HepG2 (cell line): Measurements from ENCODE around the gene DNAJC5. TPM values are rescaled to one million over a fixed set of nuclear protein-coding genes. Genes with fewer than 3 reads are reported as not detected.

Source experiments
- AHR ChIP-seq: IDR thresholded peaks from 2 replicates; pipeline ENCODE4 v1.6.1; 2018; ENCODE audit warnings: missing genetic modification reagents, missing compliant biosample characterization
- ARID5B ChIP-seq: IDR thresholded peaks from 2 replicates; pipeline ENCODE4 v1.4.0; 2020; ENCODE audit warnings: mild to moderate bottlenecking, missing genetic modification reagents
- ATF1 ChIP-seq: IDR thresholded peaks from 2 replicates; pipeline ENCODE4 v1.6.1; 2016; ENCODE audit warnings: mild to moderate bottlenecking, control low read depth
- ATF7-NPFF ChIP-seq: sonication (generic); formaldehyde crosslinking; IDR thresholded peaks from 2 replicates; pipeline ENCODE4 v1.8.1; 2023; ENCODE audit warnings: mild to moderate bottlenecking, low read depth, missing genetic modification reagents, moderate library complexity
- CHD4 ChIP-seq: fragments of 200-600 bp; sonication (generic); IDR thresholded peaks from 2 replicates; pipeline ENCODE4 v1.7.0; 2017; ENCODE audit warnings: mild to moderate bottlenecking, low read length, borderline replicate concordance
- FOXA1 ChIP-seq, 2 experiments: fragments of 450-650 bp in 1 of 2; sonication (generic) in 1 of 2; formaldehyde crosslinking in 1 of 2; IDR thresholded peaks; 2 replicates each; pipeline versions ENCODE4 v1.4.0 to v1.6.1; 2016 to 2020; ENCODE audit warnings: missing genetic modification reagents in 1 of 2
- HDAC2 ChIP-seq: sonication (generic); formaldehyde crosslinking; IDR thresholded peaks from 2 replicates; pipeline ENCODE4 v1.4.0; 2020; ENCODE audit warnings: missing genetic modification reagents
- HNF4G ChIP-seq, 2 experiments: sonication (generic) in 1 of 2; formaldehyde crosslinking in 1 of 2; IDR thresholded peaks; 2 replicates each; pipeline versions ENCODE4 v1.4.0 to v1.6.1; 2011 to 2020; ENCODE audit warnings: borderline replicate concordance in 2 of 2, low read depth in 2 of 2, mild to moderate bottlenecking in 2 of 2, low read length in 1 of 2, missing genetic modification reagents in 1 of 2, moderate library complexity in 1 of 2
- IRF2 ChIP-seq: IDR thresholded peaks from 2 replicates; pipeline ENCODE4 v1.6.1; 2018; ENCODE audit warnings: missing genetic modification reagents, missing compliant biosample characterization
- IRF9 ChIP-seq: sonication (generic); formaldehyde crosslinking; IDR thresholded peaks from 2 replicates; pipeline ENCODE4 v1.8.0; 2022; ENCODE audit warnings: missing genetic modification reagents, mild to moderate bottlenecking, borderline replicate concordance
- NCOA2 ChIP-seq: sonication (generic); formaldehyde crosslinking; IDR thresholded peaks from 2 replicates; pipeline ENCODE4 v1.8.0; 2022; ENCODE audit warnings: inconsistent platforms
- PPARG ChIP-seq: conservative IDR thresholded peaks from 2 replicates; pipeline ENCODE4 v1.6.1; 2016; ENCODE audit warnings: missing biosample characterization, missing genetic modification reagents
- RNF2 ChIP-seq: fragments of 450-650 bp; conservative IDR thresholded peaks from 2 replicates; pipeline ENCODE4 v1.6.1; 2016; ENCODE audit warnings: low read depth
- ZNF33B ChIP-seq: sonication (generic); formaldehyde crosslinking; IDR thresholded peaks from 2 replicates; pipeline ENCODE4 v1.5.1; 2020; ENCODE audit warnings: mild to moderate bottlenecking, missing genetic modification reagents
- ZNF446 ChIP-seq: sonication (generic); formaldehyde crosslinking; IDR thresholded peaks from 2 replicates; pipeline ENCODE4 v1.5.0; 2020; ENCODE audit warnings: mild to moderate bottlenecking, missing genetic modification reagents
- ZNF703 ChIP-seq: sonication (generic); formaldehyde crosslinking; IDR thresholded peaks from 2 replicates; pipeline ENCODE4 v1.5.1; 2020; ENCODE audit warnings: missing genetic modification reagents, mild to moderate bottlenecking, moderate library complexity, borderline replicate concordance
- ZNF724P ChIP-seq: sonication (generic); formaldehyde crosslinking; IDR thresholded peaks from 2 replicates; pipeline ENCODE4 v1.8.0; 2022; ENCODE audit warnings: missing genetic modification reagents, borderline replicate concordance
- ZNF737 ChIP-seq: sonication (generic); formaldehyde crosslinking; IDR thresholded peaks from 2 replicates; pipeline ENCODE4 v1.5.0; 2020; ENCODE audit warnings: missing genetic modification reagents, mild to moderate bottlenecking, borderline replicate concordance
- ZNF83 ChIP-seq: sonication (generic); formaldehyde crosslinking; IDR thresholded peaks from 2 replicates; pipeline ENCODE4 v1.4.0; 2020; ENCODE audit warnings: missing genetic modification reagents, mild to moderate bottlenecking, borderline replicate concordance
- ZNF850 ChIP-seq: sonication (generic); formaldehyde crosslinking; conservative IDR thresholded peaks from 2 replicates; pipeline ENCODE4 v1.9.0; 2021; ENCODE audit warnings: mild to moderate bottlenecking, missing genetic modification reagents
- ZZZ3 ChIP-seq: sonication (generic); formaldehyde crosslinking; IDR thresholded peaks from 2 replicates; pipeline ENCODE4 v1.4.0; 2020; ENCODE audit warnings: missing genetic modification reagents, mild to moderate bottlenecking, borderline replicate concordance
- polyA plus RNA-seq, 8 experiments: library from polyadenylated mRNA; depleted of rRNA in 3 of 8; stranded (reverse) in 7 of 8; unstranded in 1 of 8; fragments of >200 nt; fragmentation: Illumina TruSeq in 4 of 8; extraction: Trizol in 4 of 8; gene quantifications; 2 replicates each; pipeline versions ENCODE4 v1.2.1 to v1.2.3, GENCODE V29; 2011 to 2016; ENCODE audit warnings: low read depth in 4 of 8, missing spikeins in 1 of 8, mixed read lengths in 1 of 8; ENCODE audit not compliant: insufficient read depth in 1 of 8
- total RNA-seq, 5 experiments: library from RNA; depleted of rRNA; stranded (reverse); fragments of >200 nt; fragmentation: Illumina TruSeq; extraction: Trizol; gene quantifications; 2 replicates each; pipeline ENCODE4 v1.2.3, GENCODE V29; 2016; ENCODE audit warnings: low read depth in 1 of 5
- TF ChIP-seq, protein P1 (sequence below): sonication (generic); formaldehyde crosslinking; IDR thresholded peaks from 2 replicates; pipeline ENCODE4 v1.4.0; 2020; ENCODE audit warnings: missing genetic modification reagents

Gene DNAJC5
- total and polyA plus RNA-seq, 2 of the 13 experiments (the other 11 are each of a cell fraction or from before 2014, with no cell fraction given), result 42.8 to 64.5 TPM

GRCh38 chr20:63969838-63970713 is 75.2 kb downstream of the DNAJC5 start, which contains the start of gene ZNF512B (continued):
- TF ChIP-seq ARID5B (CRISPR knock-in tag) (no peak; the same call in 1 of the 2 replicates), IRF2 (no peak), IRF9 (CRISPR knock-in tag) (0 out of 2 replicates have a peak, but pooled peaks have one; percentile 41), ZNF737 (CRISPR knock-in tag) (no peak), ZZZ3 (CRISPR knock-in tag) (0 out of 2 replicates have a peak, but pooled peaks have one; percentile 48), ZNF850 (CRISPR knock-in tag) (no peak), ZNF703 (CRISPR knock-in tag) (no peak), AHR (CRISPR knock-in tag) (no peak), PPARG (CRISPR knock-in tag) (0 out of 2 replicates have a peak, but pooled peaks have one; percentile 18), RNF2 (no peak), ZNF724P (no peak), ZNF83 (CRISPR knock-in tag) (0 out of 2 replicates have a peak, but pooled peaks have one; percentile 19), HNF4G (IDR thresholded peaks at IDR 0.05; ENCODE audit: borderline replicate concordance, low read depth, low read length) (peak; percentile 25; the same call in 1 of the 2 replicates), HNF4G (CRISPR knock-in tag; IDR thresholded peaks at IDR 0.05; ENCODE audit: borderline replicate concordance, low read depth) (no peak; the same call in 1 of the 2 replicates), FOXA1 (IDR thresholded peaks at IDR 0.05) (no peak), FOXA1 (CRISPR knock-in tag; IDR thresholded peaks at IDR 0.05) (0 out of 2 replicates have a peak, but pooled peaks have one; percentile 4), ATF7-NPFF (peak; percentile 63), ATF1 (CRISPR knock-in tag) (no peak), CHD4 (no peak), ZNF446 (CRISPR knock-in tag) (no peak), ZNF33B (CRISPR knock-in tag) (no peak), HDAC2 (CRISPR knock-in tag) (0 out of 2 replicates have a peak, but pooled peaks have one; percentile 34), NCOA2 (no peak)
- TF ChIP-seq, protein P1, sequence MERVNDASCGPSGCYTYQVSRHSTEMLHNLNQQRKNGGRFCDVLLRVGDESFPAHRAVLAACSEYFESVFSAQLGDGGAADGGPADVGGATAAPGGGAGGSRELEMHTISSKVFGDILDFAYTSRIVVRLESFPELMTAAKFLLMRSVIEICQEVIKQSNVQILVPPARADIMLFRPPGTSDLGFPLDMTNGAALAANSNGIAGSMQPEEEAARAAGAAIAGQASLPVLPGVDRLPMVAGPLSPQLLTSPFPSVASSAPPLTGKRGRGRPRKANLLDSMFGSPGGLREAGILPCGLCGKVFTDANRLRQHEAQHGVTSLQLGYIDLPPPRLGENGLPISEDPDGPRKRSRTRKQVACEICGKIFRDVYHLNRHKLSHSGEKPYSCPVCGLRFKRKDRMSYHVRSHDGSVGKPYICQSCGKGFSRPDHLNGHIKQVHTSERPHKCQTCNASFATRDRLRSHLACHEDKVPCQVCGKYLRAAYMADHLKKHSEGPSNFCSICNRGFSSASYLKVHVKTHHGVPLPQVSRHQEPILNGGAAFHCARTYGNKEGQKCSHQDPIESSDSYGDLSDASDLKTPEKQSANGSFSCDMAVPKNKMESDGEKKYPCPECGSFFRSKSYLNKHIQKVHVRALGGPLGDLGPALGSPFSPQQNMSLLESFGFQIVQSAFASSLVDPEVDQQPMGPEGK (CRISPR knock-in tag), result peak; percentile 92
